ENCODE measurements around the gene DPP6.

The DPP6 gene

GRCh38 chr7:154684666-154685563 is 632.7 kb downstream of the DPP6 start:
- in situ Hi-C loops (cut with MboI; ENCODE audit: low sequenced_read_pairs), result no loop called here

DNA sequence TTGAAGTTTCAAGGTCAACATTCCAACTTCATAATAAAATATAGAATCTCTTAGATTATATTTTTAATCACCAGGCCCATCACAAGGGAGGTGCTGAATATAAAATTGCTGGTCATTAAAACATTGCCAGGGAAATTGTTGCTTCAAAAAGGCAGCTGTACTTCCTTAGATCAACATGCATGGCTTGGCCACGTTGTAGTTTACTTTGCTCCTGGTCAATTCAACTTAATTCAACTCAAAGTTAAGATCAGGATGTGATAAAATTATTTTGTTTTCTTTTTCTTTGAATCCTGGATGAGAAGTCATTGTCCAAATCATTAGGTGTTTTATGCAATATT is 633.3 kb downstream of the DPP6 start:
- in situ Hi-C loops (cut with MboI; ENCODE audit: low sequenced_read_pairs), result no loop called here

DNA sequence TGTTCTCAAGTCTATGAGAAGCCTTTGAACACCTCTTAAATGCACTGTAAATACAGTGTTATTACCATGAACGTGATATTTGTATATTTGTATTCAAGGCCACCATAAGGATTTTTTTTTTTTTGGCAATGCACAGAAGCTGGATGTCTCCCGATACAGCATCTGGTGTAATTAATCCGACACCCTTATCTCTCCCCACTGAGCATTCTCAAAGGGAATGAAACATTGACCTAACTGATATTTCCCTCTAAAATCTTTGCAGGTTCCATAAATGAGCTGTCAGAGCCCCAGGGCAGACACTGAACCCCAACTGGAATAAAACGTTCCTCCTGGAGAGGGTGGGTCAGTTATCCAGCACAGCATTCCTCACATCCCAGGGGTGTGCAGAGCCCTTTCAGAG is 634.1 kb downstream of the DPP6 start:
- in situ Hi-C loops (cut with MboI; ENCODE audit: low sequenced_read_pairs), result no loop called here

GRCh38 chr7:154688952-154689351 is 636.8 kb downstream of the DPP6 start:
- in situ Hi-C loops (cut with MboI; ENCODE audit: low sequenced_read_pairs), result no loop called here

DNA sequence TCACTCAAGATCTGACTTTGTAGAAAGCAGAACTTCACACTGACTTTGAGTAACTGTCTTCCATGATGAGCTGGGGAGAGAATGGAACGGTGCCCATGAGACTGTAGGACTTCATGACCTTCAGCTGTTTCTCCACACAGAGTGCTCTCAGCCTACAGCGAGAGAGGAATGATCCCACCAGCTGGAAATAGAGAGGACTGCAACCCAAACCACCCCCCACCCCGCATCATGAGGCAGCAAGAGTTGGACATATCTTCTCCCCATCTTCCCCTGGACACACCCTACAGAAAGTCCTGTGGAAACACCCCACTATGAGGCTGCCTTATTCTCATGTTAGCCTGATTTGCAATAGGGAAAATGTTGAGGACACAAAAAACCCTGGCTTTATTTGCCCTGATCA is 638.2 kb downstream of the DPP6 start:
- in situ Hi-C loops (cut with MboI; ENCODE audit: low sequenced_read_pairs), result no loop called here

DNA sequence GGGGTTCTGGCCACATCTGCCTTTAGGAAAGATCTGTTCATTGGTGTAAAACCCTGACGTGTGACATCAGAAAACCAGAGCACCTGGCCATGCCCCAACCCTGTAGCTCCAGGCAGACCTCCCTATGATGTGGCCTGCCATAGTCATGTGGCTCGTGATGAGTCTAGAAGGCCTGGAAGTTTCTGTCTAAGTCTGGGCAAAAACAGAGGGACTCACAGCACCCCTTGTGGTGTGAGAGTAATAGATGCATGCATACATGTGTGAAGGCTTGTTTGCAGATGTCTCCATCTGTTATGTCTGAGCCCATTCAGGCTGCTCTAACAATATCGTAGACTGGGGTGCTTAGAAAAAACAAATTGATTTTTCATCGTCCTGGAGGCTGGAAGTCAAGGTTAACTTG is 641.5 kb downstream of the DPP6 start:
- in situ Hi-C loops (cut with MboI; ENCODE audit: low sequenced_read_pairs), result no loop called here

- in situ Hi-C loops (cut with MboI; ENCODE audit: low sequenced_read_pairs), result no loop called here
These were observed 643.6 kb downstream of the DPP6 start for GRCh38 chr7:154695836-154696235.

GRCh38 chr7:154696556-154696955 is 644.4 kb downstream of the DPP6 start:
- in situ Hi-C loops (cut with MboI; ENCODE audit: low sequenced_read_pairs), result no loop called here

GRCh38 chr7:154698726-154699291 is 646.6 kb downstream of the DPP6 start:
- in situ Hi-C loops (cut with MboI; ENCODE audit: low sequenced_read_pairs), result no loop called here

DNA sequence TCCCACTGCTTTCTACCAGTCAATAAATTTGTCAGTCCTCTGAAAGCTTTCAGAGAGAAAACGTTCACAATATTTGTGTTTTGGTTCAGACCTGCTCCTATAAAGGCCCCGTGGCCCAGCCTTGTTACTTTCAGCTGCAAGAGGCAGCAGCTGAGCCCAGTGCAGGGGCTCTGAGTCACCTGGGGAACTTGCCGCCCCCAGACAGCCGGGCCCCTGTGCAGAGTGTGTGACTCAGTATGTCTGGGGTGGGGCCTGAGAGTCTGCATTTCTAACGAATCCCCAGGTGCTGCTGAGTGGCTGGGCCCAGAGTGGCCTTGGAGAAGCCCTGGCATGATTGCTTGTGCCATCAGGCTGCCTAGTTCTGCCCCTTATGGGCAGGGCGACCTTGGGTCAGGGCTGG is 647.2 kb downstream of the DPP6 start:
- in situ Hi-C loops (cut with MboI; ENCODE audit: low sequenced_read_pairs), result no loop called here

DNA sequence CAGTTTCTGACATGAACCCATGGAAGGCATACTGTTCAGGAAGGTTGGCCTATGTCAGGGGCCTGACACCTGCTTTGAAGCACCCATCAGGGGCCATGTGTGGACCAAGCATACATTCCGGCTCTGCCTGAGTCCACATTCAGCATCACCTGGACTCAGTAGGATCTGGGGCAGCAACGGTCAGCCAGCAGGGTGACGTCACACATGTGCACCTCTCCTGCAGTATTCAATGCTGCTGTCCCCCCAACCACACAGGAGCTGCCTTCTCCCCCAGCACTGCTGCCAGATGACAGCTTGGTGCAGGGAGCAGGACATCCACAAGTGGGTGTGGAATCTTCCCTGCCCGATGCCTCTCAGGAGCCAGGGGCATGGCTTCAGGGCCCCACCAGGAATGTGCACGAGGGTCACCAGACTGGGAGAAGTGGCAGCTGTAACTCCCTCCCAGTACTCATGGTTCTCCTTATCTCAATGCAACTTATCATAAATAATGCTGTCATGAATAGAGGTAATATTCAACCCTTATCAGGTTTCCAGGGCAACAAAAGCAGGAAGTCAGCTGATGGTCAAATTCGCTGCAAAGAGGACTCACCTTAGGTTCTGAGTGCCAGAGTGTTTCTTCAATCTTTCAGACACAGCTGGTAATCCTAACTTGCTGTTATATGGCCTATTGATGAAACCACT is 657.8 kb downstream of the DPP6 start:
- in situ Hi-C loops (cut with MboI; ENCODE audit: low sequenced_read_pairs), result no loop called here

- in situ Hi-C loops (cut with MboI; ENCODE audit: low sequenced_read_pairs), result no loop called here
These were observed 667.8 kb downstream of the DPP6 start for GRCh38 chr7:154720016-154720415.

- in situ Hi-C loops (cut with MboI; ENCODE audit: low sequenced_read_pairs), result no loop called here
These were observed 668.9 kb downstream of the DPP6 start for GRCh38 chr7:154721086-154721485.

DNA sequence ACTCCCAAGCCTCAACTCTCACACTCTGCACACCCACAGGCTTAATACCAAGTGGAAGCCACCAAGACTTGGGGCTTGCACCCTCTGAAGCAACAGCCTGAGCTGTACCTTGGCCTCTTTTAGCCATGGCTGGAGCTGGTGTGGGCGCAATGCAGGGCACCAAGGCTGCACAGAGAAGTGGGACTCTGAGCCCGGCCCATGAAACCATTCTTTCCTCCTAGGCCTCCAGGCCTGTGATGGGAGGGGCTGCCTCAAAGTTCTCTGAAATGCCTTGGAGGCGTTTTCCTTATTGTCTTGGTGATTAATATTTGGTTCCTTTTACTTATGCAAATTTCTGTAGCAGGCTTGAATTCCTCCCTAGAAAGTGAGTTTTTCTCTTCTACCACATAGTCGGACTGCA is 674.2 kb downstream of the DPP6 start:
- in situ Hi-C loops (cut with MboI; ENCODE audit: low sequenced_read_pairs), result no loop called here

DNA sequence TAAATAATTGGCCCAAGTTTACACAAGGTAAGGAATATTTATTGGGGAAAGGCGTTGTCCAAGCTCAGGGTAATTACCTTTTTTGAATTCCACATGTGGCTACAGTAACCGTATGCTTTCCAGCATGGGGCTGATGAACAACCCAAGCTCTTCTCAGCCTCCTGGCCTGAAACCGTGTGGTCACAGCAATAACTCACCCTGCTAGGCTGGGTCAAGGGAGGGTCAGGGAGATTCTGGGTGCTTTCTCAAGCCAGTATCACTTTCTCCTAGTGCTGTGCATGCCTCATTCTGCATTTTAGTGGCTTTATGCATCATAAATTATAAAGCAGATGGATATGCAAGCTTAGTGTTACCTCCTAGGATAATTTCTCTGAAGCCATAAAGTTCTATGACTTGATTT is 676.9 kb downstream of the DPP6 start:
- in situ Hi-C loops (cut with MboI; ENCODE audit: low sequenced_read_pairs), result no loop called here

DNA sequence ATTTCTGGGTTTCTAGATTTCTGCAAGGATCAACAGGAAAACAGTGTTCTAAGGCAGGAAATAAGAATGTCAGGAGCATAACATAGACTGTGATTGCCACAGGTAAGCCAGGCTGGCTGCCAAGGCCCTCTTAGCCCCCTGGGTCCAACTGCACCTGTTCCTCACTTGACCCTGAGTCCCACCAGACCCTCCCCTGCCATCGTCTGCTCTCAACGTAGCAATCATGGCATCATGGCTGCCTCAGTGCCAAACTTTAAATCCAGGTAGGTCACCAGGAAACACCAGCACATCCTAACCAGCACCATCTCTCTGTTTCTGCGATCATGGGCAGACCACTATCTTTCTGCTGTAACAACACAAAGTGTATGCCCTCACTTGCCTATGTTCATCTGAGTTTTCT is 683.6 kb downstream of the DPP6 start:
- in situ Hi-C loops (cut with MboI; ENCODE audit: low sequenced_read_pairs), result no loop called here

DNA sequence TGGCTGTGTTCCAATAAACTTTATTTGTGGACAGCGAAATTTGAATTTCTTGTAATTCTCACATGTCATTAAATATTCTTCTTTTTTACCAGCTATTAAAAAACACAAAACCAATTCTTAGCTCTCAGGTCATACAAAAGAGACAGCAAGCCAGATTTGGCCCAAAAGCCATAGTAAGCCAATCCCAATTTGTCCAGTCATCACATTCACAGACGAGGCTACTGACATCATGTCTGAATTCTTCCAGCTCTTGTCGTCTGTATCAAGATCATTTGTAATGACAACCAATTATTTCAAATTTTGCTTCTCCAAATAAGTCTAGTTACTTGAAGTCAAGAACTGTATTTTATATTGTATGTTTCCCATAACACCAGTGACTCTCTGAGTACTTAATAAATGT is 684.2 kb downstream of the DPP6 start:
- in situ Hi-C loops (cut with MboI; ENCODE audit: low sequenced_read_pairs), result no loop called here

- in situ Hi-C loops (cut with MboI; ENCODE audit: low sequenced_read_pairs), result no loop called here
These were observed 686.0 kb downstream of the DPP6 start for GRCh38 chr7:154738216-154738615.

DNA sequence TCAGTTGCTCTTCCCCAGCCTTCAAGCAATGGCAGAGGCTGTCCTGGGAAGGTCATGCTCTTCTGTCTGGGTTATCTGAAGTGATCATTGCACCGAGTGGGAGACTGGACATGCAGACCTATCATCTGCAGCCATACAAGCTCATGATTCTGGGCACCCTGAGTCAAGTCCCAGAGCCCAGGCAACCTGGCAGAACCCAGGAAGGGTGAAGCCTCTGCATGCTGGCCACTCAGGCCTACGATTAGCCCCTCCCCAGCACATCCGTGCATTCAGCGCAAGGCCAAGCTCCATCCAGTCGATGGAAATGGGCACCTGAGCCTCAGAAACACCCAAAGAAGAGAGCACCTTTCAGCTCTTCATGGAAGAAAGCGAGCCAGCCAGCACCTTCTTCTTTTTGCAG is 688.9 kb downstream of the DPP6 start:
- in situ Hi-C loops (cut with MboI; ENCODE audit: low sequenced_read_pairs), result no loop called here

GRCh38 chr7:154743206-154743605 is 691.0 kb downstream of the DPP6 start:
- in situ Hi-C loops (cut with MboI; ENCODE audit: low sequenced_read_pairs), result no loop called here

DNA sequence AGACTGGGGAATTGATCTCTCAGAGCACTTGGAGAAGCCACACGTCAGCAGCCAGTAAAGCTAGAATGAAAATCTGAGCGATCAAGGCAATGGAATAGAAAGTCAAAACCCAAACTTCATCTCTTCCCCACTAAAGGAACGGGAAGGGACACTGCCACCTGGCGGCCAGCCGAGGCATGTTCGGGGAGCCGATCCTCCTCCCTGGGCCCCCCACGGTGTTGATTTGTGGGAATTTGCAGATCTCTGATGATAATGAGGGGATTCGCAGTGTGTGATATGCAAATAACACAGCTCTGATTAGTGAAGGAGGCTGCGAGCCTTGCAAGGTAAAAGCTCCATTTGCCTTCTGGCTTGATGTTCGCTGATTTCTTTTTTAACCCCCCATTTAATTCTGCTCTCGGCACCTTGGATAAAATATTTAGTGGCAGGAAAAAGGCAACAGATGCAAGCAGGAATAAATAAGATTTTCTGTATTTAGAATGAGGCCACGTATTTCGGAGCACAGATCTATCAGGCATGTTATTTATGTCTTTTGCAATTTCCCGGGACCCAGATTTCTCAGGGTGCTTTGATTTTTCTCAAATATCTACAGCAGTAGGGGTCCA is 692.2 kb downstream of the DPP6 start:
- in situ Hi-C loops (cut with MboI; ENCODE audit: low sequenced_read_pairs), result no loop called here

DNA sequence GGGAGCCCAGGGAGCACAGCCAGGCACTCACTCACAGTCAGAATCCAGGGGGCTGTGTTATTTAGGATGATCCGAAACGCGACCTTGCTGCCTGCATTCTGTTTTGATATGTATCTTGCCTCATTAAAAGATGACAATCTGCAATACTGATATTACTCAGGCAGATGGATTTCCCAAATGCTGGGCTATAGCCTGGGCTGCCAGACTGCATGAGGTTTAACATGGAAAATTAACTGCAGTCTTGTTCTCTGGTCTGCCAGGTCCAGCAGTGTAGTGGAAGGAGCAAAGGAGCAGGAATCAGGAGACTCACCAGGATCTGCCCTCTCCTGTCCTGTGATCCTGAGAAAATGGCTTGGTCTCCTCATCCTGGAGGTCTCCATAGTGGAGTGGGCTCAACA is 692.7 kb downstream of the DPP6 start:
- in situ Hi-C loops (cut with MboI; ENCODE audit: low sequenced_read_pairs), result no loop called here

Measured in HL-60/S4 (cell line).